ENCODE results near the gene SCNN1G.

SCNN1G gene

GRCh38 chr16:23256440-23256839 lies 73.9 kb downstream of the SCNN1G start:
- no peak for DNase-seq

- DNase-seq = no peak
Observed at GRCh38 chr16:23257682-23258081, 75.1 kb downstream of the SCNN1G start.

DNA sequence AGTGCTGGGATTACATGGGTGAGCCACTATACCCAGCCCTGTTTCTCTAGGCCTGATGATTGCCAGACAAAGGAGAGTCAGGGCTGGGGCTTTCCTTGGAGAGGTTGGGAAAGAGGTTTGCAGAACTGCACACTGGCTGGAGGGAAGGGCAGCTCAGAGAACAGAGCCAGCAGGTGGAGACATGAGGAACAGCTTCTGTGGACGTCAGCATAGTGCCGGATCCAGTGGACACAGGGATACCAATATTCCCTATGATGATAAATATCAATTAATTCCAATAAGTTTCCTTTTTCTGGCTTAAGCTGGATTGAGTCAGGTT lies 76.3 kb downstream of the SCNN1G start:
- no peak for DNase-seq
